HG02610 (cell line): ENCODE data around the gene PLEKHB1.
"Not testable (repeated sequence)": the region's sequence is repeated elsewhere in the genome, so short reads cannot be mapped to it uniquely, and the experiment has no call there.

Source experiments
- ATAC-seq: cut with Tn5 transposase; IDR thresholded peaks from one replicate; pipeline ENCODE4 v1.9.1; 2021; ENCODE audit warnings: mild to moderate bottlenecking, moderate library complexity; ENCODE audit not compliant: unreplicated experiment

PLEKHB1 gene

GRCh38 chr11:73671701-73672100 is 25.3 kb downstream of the PLEKHB1 start:
- no peak for ATAC-seq

GRCh38 chr11:73676552-73676951 is 30.2 kb downstream of the PLEKHB1 start:
- not testable (repeated sequence) for ATAC-seq

- ATAC-seq, result no peak
Observed at GRCh38 chr11:73680687-73681086, 34.3 kb downstream of the PLEKHB1 start.

- no peak for ATAC-seq
Observed at GRCh38 chr11:73693899-73694525, 47.6 kb downstream of the PLEKHB1 start.

- no peak for ATAC-seq
Observed at GRCh38 chr11:73705053-73705452, 58.7 kb downstream of the PLEKHB1 start.

- no peak for ATAC-seq
Observed at GRCh38 chr11:73710964-73711363, 64.6 kb downstream of the PLEKHB1 start.
